Suppressor macrophage treated with lipopolysaccharide for 4 hours (primary cell): ENCODE measurements around the gene MERTK.
"Not testable (repeated sequence)": the region's sequence is repeated elsewhere in the genome, so short reads cannot be mapped to it uniquely, and the experiment has no call there.

Experiments
- DNase-seq: peaks from one replicate; pipeline ENCODE4 v3.0.0-alpha.2; 2020

MERTK gene

DNA sequence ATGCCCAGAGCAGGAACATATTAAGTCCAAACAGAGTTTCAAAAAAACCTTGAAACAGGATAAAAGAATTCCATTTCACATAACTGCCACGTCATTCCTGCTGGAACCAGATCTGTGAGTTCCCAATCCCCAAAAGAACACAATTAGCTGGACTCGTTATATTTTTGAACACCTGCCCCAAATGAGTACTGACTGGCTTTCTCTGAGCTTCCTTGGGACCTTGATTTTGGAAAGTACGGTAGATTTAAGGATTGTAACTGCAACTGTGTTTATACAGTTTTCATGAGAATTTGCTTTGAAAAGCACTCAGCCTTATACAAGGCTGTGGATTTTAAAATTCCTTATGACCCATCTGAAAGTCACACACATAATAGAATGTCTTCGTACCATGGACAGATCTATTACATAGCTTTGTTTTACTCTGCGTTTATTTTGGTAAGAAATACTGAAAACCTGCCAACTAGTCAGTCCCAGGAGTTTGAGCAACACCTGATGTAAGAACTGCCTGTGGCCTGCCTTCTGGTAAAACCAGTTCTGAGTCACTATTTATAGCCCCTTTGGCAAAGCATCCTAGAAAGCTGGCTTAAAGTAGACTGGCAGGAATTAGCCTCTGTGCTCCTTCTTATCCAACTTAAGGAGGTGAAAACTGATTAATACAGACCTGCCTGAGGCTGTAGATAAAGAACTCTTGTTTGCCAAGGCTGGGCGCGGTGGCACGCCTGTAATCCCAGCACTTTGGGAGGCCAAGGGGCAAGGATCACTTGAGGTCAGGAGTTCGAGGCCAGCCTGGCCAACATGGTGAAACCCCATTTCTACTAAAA lies 48.1 kb downstream of the MERTK start:
- no peak for DNase-seq

DNA sequence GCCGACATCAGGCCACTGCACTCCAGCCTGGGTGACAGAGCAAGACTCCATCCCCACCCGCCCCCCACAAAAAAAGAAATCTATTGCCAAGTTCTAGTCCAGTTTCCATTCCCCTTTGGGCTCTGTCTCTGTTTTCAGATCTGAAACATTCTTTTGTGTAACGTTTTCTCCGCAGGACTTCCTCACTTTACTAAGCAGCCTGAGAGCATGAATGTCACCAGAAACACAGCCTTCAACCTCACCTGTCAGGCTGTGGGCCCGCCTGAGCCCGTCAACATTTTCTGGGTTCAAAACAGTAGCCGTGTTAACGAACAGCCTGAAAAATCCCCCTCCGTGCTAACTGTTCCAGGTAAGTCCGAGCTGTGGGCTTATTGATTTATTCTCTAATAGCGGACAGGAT lies 48.8 kb downstream of the MERTK start:
- DNase-seq, result no peak

DNA sequence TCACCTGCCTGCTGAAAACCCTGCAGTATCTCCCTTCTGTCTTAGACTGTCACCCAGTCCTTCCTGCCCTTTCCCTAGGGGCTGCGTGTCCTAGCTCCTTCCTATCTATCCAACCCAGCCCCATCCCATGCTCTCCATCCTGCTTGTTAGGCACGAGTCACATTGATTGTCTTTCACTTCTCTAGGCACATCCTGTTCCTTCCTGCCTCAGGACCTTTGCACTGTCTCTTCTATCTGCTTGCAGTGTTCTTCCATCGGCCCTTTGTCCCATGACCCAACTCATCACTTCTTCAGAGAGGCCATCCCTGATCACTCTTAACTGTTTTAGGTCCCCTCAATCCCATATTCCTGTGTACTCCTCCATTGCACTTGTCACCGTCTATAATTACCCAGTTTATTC lies 50.4 kb downstream of the MERTK start:
- DNase-seq, result no peak

DNA sequence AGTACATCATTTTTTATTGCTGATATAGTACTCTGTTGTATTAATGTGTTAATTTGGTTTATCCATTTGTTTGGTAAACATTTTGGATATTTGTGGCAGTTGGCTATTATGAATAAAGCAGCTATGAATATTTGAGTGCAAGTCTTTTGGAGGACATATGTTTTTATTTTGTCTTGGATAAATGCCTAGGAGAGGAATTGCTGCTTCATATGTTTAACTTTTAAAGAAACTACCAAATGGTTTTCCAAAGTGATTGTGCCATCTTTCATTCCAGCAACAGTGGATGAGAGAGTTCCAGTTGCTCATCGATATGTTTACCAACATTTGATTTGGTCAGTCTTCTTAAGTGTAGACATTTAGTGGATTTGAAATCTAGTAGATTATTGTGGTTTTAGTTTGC lies 51.8 kb downstream of the MERTK start:
- no peak for DNase-seq

DNA sequence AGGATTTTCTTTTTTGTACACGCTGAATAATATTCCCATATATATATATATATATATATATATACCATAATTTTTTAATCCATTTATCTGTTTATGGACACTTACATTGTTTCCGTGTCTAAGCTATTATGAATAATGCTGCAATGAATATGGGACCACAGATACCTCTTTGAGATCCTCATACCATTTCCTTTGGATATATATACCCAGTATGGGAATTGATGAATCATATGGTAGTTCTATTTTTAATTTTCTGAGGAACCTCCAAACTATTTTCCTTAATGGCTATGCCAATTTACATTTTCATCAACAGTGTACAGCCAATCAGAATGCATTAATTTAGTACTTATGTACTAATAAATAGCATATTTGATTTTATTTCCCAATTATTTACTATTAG lies 53.1 kb downstream of the MERTK start:
- no peak for DNase-seq

DNA sequence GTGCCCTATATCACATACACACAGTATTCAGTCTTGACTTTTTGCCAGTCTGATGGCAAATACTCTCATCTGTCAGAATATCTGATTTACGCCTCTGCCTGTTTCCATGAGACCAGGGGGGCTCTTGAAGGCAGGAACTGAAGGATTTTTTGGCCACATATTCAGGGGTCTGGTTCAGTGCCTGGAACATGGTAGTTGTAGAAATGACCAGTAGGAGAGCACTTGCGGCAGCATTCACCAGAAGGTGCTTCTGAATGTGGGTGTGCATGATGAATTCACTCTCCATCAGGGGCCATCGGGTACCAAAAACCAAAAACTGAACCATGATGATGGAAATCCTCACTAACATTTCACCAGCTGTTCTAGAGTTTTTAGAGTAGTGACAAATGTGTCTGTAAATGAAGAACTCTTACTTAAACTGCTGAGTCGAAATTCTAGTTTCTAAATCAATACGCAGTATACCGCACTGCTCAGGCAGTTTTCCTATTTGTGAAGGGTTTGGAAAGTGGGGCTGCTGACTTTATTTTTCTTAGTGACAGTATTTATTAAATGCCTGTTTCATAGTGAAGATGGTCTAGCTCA lies 54.6 kb downstream of the MERTK start:
- no peak for DNase-seq

DNA sequence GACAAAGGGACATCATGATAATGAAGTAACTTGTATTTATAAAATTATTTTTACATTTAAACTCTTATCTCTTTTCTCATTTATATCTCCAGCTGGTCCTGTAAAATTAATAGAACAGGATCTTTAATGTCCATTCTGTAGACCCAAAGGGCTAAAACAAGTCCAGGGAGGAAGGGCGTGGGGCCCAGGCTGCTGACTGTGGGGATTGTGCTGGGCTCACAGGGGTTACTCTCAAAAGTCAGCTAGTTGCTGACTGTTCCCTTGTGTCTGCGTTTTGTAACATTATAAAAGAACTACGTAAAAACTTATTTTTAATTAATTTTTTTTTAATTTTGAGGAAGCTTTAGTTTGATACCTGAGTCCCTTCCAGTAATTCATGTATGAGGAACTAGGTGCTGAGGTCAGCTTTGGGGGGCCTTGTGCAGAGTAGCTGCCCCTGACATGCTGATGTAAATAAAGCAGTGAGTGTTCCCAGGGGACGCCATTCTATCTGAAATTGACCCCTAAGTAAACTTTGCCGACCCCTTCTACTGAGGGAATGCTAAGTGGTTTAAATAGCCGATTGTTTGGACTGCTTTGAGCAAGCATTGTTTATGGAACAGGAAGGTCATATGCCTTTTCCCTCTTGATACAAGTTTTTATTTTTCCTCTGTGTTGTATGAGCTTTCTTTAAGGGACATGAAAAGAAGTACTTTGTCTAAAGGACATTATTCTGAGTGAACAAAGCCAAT lies 56.4 kb downstream of the MERTK start:
- DNase-seq, result no peak

DNA sequence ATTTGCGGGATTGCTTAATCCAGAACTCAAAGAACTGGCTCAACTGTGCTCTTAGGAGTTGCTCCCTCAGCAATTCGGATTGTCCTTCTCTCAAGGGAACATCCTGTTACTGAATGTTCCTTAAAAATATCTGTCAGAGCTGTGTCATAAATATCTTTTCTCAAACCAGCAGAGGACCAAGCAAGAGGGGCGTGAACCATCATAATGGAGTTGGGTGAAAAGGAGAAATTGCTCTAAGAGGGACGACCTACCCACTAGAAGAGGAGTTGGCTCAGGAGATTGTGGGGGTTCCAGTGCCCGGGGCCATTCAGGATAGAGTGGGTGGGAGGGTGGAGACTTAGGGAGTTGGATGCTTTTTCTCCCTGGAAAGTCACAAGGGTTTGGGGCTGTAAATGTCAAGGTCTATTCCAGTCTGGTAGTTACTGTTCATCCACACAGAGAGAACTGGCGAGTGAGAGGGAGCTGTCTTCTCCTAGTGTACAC lies 59.5 kb downstream of the MERTK start:
- peak; percentile 43 for DNase-seq

DNA sequence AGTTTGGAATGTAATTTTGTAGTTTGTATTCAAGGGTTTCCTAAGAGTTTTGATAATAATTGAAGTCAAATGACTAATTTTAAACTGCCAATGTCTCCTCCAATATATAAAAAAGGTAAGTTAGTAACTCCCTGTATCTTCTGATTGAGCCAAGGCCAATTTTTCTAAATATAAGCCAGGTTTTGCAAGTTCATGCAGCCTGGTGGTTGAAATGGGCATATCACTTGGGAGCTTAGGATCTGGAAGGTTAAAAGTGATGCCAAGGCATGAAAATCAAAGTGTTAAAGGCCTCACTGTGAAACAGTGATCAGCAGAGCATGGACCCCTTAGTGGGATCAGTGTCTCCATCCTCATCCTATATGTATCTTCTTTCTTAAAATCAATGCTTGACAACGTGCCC lies 60.5 kb downstream of the MERTK start:
- no peak for DNase-seq

DNA sequence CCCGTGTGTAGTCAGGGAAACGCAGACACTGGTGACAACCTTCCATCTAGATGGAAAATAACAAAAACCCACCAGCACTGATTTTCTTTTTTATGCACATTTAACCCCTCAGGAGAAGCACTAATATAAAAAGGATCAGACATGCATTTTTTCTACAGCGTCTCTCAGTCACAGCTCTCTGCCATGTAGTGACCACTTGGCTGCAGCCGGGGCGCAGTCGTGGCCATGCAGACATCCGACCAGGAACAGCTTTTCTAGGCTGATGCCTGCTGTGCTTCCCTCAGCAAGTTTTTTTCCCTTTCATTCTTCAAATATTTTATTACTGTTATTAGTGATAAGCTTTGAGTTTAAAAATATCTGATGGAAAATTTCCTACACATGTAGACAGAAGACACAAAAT lies 63.3 kb downstream of the MERTK start:
- no peak for DNase-seq

DNA sequence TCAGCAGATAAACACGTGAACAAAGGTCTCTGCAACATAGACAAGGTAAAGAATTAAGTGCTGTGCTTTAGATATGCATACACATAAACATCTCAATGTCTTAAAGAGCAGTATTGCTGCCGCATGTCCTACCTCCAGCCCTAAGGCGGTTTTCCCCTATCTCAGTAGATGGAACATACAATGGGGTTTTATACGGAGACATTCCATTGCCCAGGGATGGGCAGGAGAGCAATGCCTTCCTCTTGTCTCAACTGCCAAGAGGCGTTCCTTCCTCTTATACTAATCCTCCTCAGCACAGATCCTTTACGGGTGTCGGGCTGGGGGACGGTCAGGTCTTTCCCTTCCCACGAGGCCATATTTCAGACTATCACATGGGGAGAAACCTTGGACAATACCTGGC lies 64.7 kb downstream of the MERTK start:
- DNase-seq, result not testable (repeated sequence)

DNA sequence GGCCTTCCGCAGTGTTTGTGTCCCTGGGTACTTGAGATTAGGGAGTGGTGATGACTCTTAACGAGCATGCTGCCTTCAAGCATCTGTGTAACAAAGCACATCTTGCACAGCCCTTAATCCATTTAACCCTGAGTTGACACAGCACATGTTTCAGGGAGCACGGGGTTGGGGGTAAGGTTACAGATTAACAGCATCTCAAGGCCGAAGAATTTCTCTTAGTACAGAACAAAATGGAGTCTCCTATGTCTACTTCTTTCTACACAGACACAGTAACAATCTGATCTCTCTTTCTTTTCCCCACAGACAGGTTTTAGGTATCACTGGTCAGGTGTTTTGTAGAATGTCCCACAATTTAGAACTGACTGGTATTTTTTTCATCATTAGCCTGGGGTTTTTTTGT lies 65.1 kb downstream of the MERTK start:
- not testable (repeated sequence) for DNase-seq

DNA sequence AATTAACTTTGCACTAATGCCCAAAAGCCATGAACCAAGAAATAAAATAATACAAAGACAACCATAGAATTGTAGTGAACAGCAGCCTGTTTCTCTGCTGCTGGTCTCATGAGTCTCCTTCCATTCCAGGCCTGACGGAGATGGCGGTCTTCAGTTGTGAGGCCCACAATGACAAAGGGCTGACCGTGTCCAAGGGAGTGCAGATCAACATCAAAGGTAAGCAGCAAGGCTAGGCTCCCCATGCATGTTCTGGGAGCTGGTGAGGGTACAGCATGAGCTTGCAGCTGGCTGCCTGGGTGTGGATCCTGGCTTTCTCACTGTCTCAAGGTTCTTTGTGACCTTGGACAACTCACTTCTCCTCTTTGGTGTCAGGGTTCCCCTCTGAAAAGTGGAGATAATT lies 66.7 kb downstream of the MERTK start:
- no peak for DNase-seq

DNA sequence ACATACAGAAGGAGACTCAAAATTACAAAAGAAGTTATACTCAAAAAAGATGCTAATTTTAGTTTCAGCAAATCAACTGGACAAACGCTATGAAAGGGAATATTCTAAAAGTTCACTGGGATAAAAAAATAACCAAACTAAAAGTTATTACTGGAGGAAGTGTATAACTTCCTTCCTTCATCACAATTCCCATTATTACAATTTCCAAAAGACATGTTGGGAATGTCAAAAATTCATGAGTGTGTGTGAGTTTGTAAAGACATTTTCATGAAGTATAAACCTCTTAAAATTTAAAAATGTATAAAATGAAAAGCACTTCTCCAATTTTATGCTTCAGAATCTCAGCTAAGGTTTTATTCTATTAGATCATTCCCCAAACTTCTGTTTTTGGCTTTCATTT lies 67.8 kb downstream of the MERTK start:
- DNase-seq, result no peak

DNA sequence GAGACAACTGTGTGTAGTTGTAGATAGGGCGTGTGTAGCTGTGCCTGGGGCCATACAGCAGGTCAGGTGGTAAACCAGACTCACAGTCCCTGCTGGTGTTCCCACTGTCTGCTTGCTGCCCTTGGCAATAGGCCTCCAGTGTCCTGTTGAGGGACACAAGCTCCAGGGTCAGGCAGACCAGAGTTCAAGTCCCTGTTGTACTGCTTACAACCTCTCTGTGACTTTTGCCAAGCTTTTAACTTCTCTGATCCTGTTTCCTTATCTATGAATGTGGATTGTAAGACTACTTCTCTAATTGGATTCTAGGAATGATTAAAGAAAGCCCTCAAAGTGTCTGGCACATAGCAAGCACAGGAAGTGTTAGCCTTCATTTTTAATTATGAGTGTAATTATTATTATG lies 68.6 kb downstream of the MERTK start:
- DNase-seq, result no peak

DNA sequence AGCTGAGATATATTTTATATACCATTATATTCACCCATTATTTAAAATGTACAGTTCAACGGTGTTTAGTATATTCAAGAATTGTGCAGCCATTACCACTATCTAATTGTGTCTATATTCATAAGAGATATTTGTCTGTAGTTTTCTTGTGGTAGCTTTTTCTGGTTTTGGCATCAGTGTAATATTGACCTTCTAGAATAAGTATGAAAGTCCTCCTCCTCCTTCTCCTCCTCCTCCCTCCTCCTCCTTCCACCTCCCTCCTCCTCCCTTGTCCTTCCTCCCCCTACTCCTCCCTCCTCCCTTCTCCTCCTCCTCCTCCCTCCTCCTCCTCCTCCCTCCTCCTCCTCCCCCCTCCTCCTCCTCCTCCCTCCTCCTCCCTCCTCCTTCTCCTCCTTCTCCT lies 72.0 kb downstream of the MERTK start:
- no peak for DNase-seq

DNA sequence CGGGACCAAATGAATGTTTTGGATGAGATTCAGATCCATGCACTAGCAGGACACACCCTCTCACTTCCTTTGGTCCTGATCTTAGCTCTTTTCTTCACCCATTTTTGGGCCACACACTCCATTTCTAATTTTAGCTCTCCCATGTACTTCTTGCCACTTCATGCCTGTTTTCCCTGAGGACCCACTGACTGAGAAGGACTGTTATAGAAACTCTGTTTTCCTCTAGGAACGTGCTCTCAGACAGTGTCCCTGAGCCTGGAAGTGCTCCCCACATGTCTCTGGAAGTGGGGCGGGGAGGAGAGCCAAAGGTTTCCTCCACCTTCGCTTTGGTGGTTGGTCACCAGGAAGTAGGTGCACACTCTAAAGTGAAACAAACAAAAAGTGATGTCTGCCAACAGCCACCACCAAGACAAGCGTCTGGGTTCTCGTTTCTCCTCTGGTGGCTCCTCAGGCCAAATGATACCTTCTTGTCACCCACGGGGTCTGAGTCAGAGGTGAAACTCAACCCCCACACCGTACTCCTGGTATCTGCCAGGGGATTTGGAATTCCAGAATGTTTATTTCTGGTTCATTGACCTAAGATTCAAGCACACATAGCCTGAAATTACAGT lies 74.7 kb downstream of the MERTK start:
- DNase-seq, result no peak

DNA sequence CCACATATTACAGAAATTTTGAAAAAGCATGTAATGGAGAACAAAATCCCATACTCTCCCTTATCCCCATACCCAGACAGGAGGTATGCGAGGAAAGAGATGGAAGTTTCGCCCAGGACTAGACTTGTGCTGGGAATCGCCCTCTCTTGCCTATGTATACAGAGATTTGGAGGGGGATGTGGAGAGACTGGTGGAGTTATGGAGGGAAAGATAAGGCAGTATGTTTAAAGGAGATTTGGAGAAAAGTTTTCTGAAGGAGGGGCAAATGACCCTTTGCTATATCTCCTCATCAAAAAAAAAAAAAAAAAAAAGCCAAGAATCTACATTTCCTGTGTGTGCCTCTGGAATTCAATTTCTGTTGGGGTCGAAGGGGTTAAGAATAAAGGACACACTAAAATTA lies 75.3 kb downstream of the MERTK start:
- no peak for DNase-seq

DNA sequence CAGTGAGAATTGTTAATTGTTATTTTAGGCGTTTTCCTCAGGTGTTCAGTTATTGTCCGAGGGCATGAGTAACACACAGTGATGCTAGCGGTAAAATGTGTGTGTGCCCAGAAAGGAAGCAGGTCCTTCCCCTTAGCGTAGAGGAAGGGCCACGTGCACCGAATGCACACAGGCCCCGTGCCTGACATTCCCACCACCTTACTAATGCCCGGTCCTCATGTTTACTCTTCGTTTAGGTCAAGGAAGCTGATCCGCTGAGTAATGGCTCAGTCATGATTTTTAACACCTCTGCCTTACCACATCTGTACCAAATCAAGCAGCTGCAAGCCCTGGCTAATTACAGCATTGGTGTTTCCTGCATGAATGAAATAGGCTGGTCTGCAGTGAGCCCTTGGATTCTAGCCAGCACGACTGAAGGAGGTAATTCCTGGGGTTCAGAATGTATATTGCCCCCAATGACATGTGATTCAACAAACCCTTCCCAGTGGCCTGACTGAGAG lies 76.7 kb downstream of the MERTK start:
- no peak for DNase-seq

DNA sequence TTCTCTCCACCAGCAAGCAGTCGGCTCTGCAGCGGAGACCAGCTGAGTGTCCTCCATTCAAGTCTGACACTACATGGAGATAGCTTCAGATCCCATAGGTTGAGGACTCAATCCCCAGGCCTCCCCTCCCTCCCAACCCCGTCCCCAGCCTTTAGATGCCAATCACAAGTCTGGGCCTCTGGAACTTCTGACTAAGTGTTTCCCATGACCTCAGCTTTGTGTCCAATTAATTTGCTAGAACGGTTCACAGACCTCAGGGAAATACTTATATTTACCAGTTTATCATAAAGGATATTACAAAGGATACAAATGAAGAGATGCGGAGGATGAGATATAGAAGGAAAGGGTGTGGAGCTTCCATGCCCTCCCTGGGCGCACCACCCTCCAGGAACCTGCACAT lies 77.4 kb downstream of the MERTK start:
- DNase-seq, result no peak

DNA sequence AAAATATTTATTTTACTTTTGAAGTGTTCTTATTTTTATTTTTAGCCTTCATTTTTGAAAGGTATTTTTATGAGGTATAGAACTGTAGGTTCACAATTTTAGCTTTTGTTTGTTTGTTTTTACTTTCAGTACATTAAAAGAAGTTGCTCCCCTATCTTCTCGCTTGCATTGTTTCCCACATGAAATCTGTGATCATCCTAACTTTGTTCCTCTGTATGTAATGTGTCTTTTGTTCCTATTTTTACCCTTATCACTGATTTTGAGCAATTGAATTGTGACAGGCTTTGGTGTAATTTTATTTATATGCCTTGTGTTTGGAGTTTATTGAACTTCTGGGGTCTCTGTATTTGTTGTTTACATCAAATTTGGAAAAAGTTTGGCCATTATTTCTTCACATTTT lies 78.8 kb downstream of the MERTK start:
- DNase-seq, result no peak

DNA sequence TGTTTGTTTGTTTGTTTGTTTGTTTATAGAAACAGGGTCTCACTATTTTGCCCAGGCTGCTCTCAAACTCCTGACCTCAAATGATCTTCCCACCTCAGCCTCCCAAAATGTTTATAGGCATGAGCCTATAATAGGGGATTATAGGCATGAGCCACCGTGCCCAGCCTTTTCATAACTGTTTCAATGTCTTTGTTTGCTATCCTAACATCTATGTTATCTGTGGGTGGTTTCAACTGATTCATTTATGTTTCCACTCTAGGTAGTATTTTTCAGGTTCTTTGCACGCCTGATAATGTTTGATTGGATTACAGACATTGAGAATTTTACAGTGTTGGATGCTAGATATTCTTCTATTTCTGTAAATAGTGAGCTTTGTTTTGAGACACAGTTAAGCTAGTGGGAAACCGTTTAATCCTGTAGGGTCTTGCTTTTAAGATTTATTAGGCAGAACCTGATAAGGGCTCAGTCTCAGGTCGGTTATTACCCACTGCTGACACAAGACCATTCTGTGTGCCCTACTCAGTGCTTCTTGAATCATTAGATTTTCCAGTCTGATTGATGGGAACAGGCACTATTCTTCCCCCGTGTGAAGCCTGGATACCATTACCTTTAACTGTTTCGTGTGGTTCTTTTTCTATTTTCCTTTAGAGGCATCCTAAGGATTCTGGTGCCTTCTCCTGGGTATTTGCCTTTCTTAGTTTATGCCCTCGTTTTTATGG lies 80.2 kb downstream of the MERTK start:
- no peak for DNase-seq

DNA sequence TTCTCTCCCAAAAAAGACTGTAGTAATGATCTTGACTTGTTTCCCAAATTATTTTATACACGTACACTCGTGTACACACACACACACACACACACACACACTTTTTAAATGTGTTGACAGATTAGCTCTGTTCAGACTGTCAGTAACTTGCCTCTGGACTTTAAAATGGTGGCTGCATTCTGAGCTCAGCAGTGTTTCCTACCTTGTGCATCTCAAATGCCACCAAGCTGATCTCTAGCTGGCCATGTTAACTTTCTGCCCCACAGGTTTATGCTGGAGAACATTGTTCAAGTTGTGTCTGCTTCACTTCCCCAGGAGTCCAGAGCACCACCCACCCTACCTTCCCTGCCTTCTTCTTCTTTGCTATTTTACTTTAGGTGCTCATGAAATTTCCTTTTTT lies 83.3 kb downstream of the MERTK start:
- no peak for DNase-seq
